ENCODE results near the gene CXCR4.

GRCh38 chr2:136068581-136069227, 49.2 kb downstream of the CXCR4 start:
- TF ChIP-seq, protein P1, sequence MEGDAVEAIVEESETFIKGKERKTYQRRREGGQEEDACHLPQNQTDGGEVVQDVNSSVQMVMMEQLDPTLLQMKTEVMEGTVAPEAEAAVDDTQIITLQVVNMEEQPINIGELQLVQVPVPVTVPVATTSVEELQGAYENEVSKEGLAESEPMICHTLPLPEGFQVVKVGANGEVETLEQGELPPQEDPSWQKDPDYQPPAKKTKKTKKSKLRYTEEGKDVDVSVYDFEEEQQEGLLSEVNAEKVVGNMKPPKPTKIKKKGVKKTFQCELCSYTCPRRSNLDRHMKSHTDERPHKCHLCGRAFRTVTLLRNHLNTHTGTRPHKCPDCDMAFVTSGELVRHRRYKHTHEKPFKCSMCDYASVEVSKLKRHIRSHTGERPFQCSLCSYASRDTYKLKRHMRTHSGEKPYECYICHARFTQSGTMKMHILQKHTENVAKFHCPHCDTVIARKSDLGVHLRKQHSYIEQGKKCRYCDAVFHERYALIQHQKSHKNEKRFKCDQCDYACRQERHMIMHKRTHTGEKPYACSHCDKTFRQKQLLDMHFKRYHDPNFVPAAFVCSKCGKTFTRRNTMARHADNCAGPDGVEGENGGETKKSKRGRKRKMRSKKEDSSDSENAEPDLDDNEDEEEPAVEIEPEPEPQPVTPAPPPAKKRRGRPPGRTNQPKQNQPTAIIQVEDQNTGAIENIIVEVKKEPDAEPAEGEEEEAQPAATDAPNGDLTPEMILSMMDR (conservative IDR thresholded peaks at IDR 0.05) = no peak
- no peak for TF ChIP-seq EZH2 (IDR thresholded peaks at IDR 0.05; ENCODE audit: low read depth)

Measured in PC-9 (cell line).